Left hindlimb (tissue), 1 donor: ENCODE data around the gene CACNA2D2.

Source experiments
- DNase-seq: peaks from one replicate; pipeline ENCODE4 v3.0.0-alpha.2; 2018

The CACNA2D2 gene

GRCh38 chr3:50503504-50504342, at the start of gene CACNA2D2:
CACNA2D2 (minus strand) TSS chr3:50503634; CDS start chr3:50503423, 211 bp downstream.
- DNase-seq = peak; percentile 81

- no peak for DNase-seq
These were observed 49.2 kb upstream of the CACNA2D2 start for GRCh38 chr3:50552598-50552997.

GRCh38 chr3:50551681-50552435, 48.4 kb upstream of the CACNA2D2 start:
- no peak for DNase-seq

GRCh38 chr3:50551054-50551659, 47.7 kb upstream of the CACNA2D2 start:
- peak; percentile 45 for DNase-seq

- DNase-seq = peak; percentile 70
These were observed 46.8 kb upstream of the CACNA2D2 start for GRCh38 chr3:50550079-50550736.

- no peak for DNase-seq
These were observed 45.8 kb upstream of the CACNA2D2 start for GRCh38 chr3:50549226-50549625.

- no peak for DNase-seq
These were observed 42.3 kb upstream of the CACNA2D2 start for GRCh38 chr3:50545781-50546180.

- DNase-seq = peak; percentile 78
These were observed 39.0 kb upstream of the CACNA2D2 start for GRCh38 chr3:50542177-50543034.

GRCh38 chr3:50539356-50540286, 36.2 kb upstream of the CACNA2D2 start:
- no peak for DNase-seq

GRCh38 chr3:50537421-50538129, 34.1 kb upstream of the CACNA2D2 start:
- DNase-seq = no peak

- no peak for DNase-seq
These were observed 33.2 kb upstream of the CACNA2D2 start for GRCh38 chr3:50536471-50537180.

GRCh38 chr3:50534681-50535330, 31.4 kb upstream of the CACNA2D2 start:
- DNase-seq = no peak

- DNase-seq = no peak
These were observed 30.5 kb upstream of the CACNA2D2 start for GRCh38 chr3:50533807-50534461.

GRCh38 chr3:50533316-50533715, 29.9 kb upstream of the CACNA2D2 start:
- no peak for DNase-seq

- DNase-seq = no peak
These were observed 28.8 kb upstream of the CACNA2D2 start for GRCh38 chr3:50532062-50532705.

- no peak for DNase-seq
These were observed 27.8 kb upstream of the CACNA2D2 start for GRCh38 chr3:50531201-50531600.

GRCh38 chr3:50530001-50530970, 26.9 kb upstream of the CACNA2D2 start:
- DNase-seq = no peak
